Measurements from ENCODE around the gene SLC35F3.

- TF ChIP-seq POLR2A (IDR thresholded peaks at IDR 0.05; ENCODE audit: low read depth, low read length) (no peak), TAF1 (IDR thresholded peaks at IDR 0.05; ENCODE audit: low read depth, low read length) (no peak), POLR2AphosphoS5 (IDR thresholded peaks at IDR 0.05; ENCODE audit: low read depth, low read length) (no peak)
Measured at GRCh38 chr1:234149217-234149616, 244.7 kb downstream of the SLC35F3 start.

All from GM12891 (cell line).